Measurements from ENCODE around the gene FAM228B.
"Not testable (repeated sequence)": the region's sequence is repeated elsewhere in the genome, so short reads cannot be mapped to it uniquely, and the experiment has no call there.

The FAM228B gene

DNA sequence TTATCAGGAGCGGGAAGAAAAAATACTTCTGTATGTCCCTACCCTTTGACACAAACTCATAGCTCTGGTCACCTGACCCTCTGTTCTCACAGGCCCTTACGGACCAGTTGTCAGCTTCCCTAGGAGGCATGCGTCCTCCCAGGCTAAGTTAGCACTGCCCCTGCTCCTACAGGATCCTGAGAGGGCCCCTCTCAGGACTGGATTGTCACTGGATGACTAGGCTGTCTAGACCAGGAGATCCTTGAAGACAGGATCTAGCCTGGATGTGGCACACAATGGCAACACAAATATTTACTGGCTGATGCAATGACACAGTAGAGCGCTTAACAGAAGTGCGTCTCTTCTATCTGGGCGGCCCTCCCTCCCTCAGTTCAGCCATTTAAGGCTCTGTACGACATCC, 59.2 kb downstream of the FAM228B start:
- ChIA-PET POLR2A (interaction anchor here (0.5 kb wide), 1 partner anchor 178 kb away, joined by 3 read pairs; the partner anchor contains the start of gene ITSN2), CTCF (no interaction called here)
- no peak for DNase-seq (ENCODE audit: extremely low spot score)
- TF ChIP-seq, protein P1, sequence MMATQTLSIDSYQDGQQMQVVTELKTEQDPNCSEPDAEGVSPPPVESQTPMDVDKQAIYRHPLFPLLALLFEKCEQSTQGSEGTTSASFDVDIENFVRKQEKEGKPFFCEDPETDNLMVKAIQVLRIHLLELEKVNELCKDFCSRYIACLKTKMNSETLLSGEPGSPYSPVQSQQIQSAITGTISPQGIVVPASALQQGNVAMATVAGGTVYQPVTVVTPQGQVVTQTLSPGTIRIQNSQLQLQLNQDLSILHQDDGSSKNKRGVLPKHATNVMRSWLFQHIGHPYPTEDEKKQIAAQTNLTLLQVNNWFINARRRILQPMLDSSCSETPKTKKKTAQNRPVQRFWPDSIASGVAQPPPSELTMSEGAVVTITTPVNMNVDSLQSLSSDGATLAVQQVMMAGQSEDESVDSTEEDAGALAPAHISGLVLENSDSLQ (IDR thresholded peaks at IDR 0.05), result no peak
- TF ChIP-seq HDGF (IDR thresholded peaks at IDR 0.05; ENCODE audit: borderline replicate concordance) (no peak), CTBP1 (IDR thresholded peaks at IDR 0.05; ENCODE audit: borderline replicate concordance) (no peak), BHLHE40 (IDR thresholded peaks at IDR 0.05; ENCODE audit: borderline replicate concordance) (no peak)

DNA sequence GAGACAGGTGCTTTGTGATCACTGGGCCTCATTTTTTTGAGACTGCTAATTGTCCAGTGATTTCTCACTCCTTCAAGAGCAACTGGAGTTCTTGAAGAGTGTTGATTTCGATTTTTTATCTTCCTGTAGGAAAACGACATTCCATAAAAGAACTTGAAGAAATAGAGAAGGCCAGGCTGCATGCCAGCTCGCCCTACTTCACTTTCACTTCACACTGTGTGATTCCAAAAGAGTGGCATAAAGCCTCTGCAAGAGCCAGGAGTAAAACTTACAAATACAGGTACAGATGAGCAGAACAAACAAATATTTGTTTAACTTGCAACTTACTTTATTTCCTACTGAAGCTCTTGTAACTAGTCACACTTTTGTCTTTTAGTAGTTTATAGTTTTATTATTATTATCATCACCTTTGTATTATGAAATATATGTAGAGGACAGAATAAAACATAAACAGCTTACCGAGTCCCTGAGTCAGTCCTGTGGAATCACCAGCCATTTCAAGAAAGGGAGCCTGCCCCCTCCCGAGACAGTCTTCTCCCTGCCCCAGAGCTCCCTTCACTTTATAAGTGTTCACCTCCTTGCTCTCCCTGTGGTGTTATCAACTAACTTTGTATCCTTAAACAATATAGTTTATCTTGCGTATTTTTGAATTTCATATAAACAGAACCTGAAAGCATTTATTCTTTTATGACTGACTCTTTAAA, 60.2 kb downstream of the FAM228B start:
- CTCF ChIA-PET, result interaction anchor here (0.6 to 0.9 kb wide), 2 partner anchors 16 to 185 kb away, joined by 3 to 5 read pairs; no protein-coding TSS in a partner anchor
- POLR2A ChIA-PET, result no interaction called here

DNA sequence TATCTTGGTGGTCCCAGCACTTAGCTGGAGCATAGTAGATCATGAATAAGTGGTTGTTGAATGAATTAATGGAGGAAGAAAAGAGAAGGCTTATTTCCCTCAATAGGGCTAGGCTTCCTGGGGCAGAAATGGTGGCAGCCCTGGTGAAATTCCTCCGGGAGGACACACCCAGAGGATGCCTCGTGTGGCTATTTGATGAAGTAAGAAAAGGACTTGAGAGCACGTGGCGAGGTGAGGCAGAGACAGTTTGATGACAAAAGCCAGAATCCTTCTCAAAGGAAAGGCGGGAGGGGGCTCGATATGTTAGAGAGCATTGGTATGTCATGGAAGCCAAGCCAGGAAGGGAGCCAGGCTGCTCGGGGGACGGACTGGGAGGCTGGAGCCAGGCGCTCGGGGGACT, 66.3 kb downstream of the FAM228B start:
- ChIA-PET POLR2A (no interaction called here), CTCF (no interaction called here)
- no peak for TF ChIP-seq LEF1 (IDR thresholded peaks at IDR 0.05; ENCODE audit: borderline replicate concordance)
- no peak for TF ChIP-seq FOXK2 (IDR thresholded peaks at IDR 0.05)
- TF ChIP-seq TARDBP (IDR thresholded peaks at IDR 0.05), result no peak
- no peak for TF ChIP-seq ZNF384 (IDR thresholded peaks at IDR 0.05)
- TF ChIP-seq, protein P1 (IDR thresholded peaks at IDR 0.05), result no peak
- no peak for TF ChIP-seq SUZ12 (IDR thresholded peaks at IDR 0.05)
- no peak for TF ChIP-seq BHLHE40 (IDR thresholded peaks at IDR 0.05; ENCODE audit: borderline replicate concordance)
- no peak for TF ChIP-seq ELF4 (IDR thresholded peaks at IDR 0.05)
- TF ChIP-seq ARNT (IDR thresholded peaks at IDR 0.05), result no peak
- TF ChIP-seq CTBP1 (IDR thresholded peaks at IDR 0.05; ENCODE audit: borderline replicate concordance), result no peak
- TF ChIP-seq SP1 (IDR thresholded peaks at IDR 0.05), result no peak
- DNase-seq (ENCODE audit: extremely low spot score), result no peak

More for the DNA sequence above, 60.2 kb downstream of the FAM228B start:
- no peak for TF ChIP-seq FOXA1 (IDR thresholded peaks at IDR 0.05)
- DNase-seq (ENCODE audit: extremely low spot score), result no peak

DNA sequence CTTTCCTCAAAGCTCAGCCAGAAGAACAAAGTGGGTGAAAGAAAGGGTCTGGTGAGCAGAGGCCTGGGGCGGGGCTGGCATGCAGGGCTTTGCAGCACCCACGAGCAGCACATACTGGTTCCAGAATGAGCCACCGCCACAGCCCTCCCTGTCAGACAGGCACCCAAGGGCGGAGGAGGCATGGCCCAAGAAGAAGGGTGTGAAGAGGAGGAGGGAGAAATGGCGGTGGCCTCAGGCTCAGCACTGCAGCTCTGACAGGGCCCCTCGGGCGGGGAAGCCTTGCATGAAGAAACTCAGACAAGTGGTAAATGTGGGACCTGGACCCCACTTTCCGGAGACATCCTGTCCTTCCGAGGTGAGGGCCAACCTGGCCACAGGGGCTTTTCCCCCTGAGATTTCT, 67.2 kb downstream of the FAM228B start:
- TF ChIP-seq SP1 (IDR thresholded peaks at IDR 0.05) (no peak), FOXK2 (IDR thresholded peaks at IDR 0.05) (no peak), HDGF (IDR thresholded peaks at IDR 0.05; ENCODE audit: borderline replicate concordance) (no peak), LEF1 (IDR thresholded peaks at IDR 0.05; ENCODE audit: borderline replicate concordance) (no peak), TARDBP (IDR thresholded peaks at IDR 0.05) (no peak), FOXM1 (IDR thresholded peaks at IDR 0.05; ENCODE audit: borderline replicate concordance) (no peak), CTBP1 (IDR thresholded peaks at IDR 0.05; ENCODE audit: borderline replicate concordance) (no peak), ARNT (IDR thresholded peaks at IDR 0.05) (no peak), L3MBTL2 (conservative IDR thresholded peaks at IDR 0.05) (no peak), FOXA1 (IDR thresholded peaks at IDR 0.05) (no peak), ELF4 (IDR thresholded peaks at IDR 0.05) (no peak), BHLHE40 (IDR thresholded peaks at IDR 0.05; ENCODE audit: borderline replicate concordance) (no peak), NFRKB (IDR thresholded peaks at IDR 0.05) (no peak), SUZ12 (IDR thresholded peaks at IDR 0.05) (no peak), ZNF384 (IDR thresholded peaks at IDR 0.05) (no peak)
- TF ChIP-seq, protein P1 (IDR thresholded peaks at IDR 0.05), result no peak
- no peak for DNase-seq (ENCODE audit: extremely low spot score)
- ChIA-PET POLR2A (no interaction called here), CTCF (no interaction called here)

DNA sequence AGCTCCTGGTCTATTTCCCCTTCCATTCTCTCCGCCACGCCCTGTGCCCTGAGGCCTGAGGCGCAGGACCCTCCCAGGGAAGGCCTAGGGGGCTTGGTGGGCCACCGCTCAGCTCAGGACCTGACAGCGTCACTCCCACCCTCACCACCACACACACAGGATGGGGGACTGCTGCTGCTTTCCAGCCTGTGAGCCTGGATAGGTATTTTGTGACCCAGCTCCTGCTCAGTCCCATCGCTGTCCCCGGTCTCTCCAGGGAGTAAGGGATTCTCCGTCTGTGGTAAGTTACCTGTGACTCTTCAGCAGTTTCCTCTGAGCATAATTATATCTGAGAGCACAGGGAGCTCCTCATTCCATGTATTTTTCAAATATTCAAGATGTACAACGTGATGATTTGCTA, 67.9 kb downstream of the FAM228B start:
- ChIA-PET POLR2A (no interaction called here), CTCF (no interaction called here)
- DNase-seq (ENCODE audit: extremely low spot score), result no peak
- TF ChIP-seq BHLHE40 (IDR thresholded peaks at IDR 0.05; ENCODE audit: borderline replicate concordance), result no peak
- TF ChIP-seq FOXK2 (IDR thresholded peaks at IDR 0.05), result no peak
- TF ChIP-seq CTBP1 (IDR thresholded peaks at IDR 0.05; ENCODE audit: borderline replicate concordance), result no peak
- TF ChIP-seq L3MBTL2 (conservative IDR thresholded peaks at IDR 0.05), result no peak
- no peak for TF ChIP-seq SP1 (IDR thresholded peaks at IDR 0.05)
- no peak for TF ChIP-seq ARNT (IDR thresholded peaks at IDR 0.05)
- no peak for TF ChIP-seq NFRKB (IDR thresholded peaks at IDR 0.05)
- no peak for TF ChIP-seq TARDBP (IDR thresholded peaks at IDR 0.05)
- TF ChIP-seq ZNF384 (IDR thresholded peaks at IDR 0.05), result no peak
- TF ChIP-seq LEF1 (IDR thresholded peaks at IDR 0.05; ENCODE audit: borderline replicate concordance), result no peak
- TF ChIP-seq FOXA1 (IDR thresholded peaks at IDR 0.05), result no peak
- no peak for TF ChIP-seq FOXM1 (IDR thresholded peaks at IDR 0.05; ENCODE audit: borderline replicate concordance)
- TF ChIP-seq HDGF (IDR thresholded peaks at IDR 0.05; ENCODE audit: borderline replicate concordance), result no peak
- TF ChIP-seq, protein P1 (IDR thresholded peaks at IDR 0.05), result no peak
- TF ChIP-seq ELF4 (IDR thresholded peaks at IDR 0.05), result no peak
- TF ChIP-seq SUZ12 (IDR thresholded peaks at IDR 0.05), result no peak

DNA sequence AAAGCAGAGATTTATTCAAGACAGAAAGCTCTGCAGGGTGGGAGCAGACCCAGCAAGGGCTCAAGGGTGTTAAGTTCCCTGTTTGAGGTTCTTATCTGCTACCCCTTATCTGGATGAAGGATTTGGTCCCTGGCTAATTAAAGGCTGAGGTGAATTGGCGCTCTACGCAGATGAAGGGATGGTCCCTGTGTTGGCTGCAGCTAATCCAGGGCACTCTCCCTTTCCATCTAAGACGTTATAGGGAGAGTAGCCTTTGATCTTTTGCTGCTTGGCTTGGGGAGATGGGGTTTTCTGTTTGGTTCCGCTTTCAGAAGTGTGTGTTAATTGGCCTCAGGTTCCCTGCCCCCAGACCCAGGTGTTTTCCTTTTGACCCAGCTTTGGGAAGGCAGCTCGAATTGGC, 68.6 kb downstream of the FAM228B start:
- POLR2A ChIA-PET, result no interaction called here
- TF ChIP-seq SP1 (IDR thresholded peaks at IDR 0.05), result no peak
- no peak for TF ChIP-seq TARDBP (IDR thresholded peaks at IDR 0.05)
- no peak for TF ChIP-seq BHLHE40 (IDR thresholded peaks at IDR 0.05; ENCODE audit: borderline replicate concordance)
- TF ChIP-seq ELF4 (IDR thresholded peaks at IDR 0.05), result no peak
- TF ChIP-seq SUZ12 (IDR thresholded peaks at IDR 0.05), result no peak
- no peak for TF ChIP-seq ZNF384 (IDR thresholded peaks at IDR 0.05)
- TF ChIP-seq ARNT (IDR thresholded peaks at IDR 0.05), result no peak
- no peak for TF ChIP-seq CTBP1 (IDR thresholded peaks at IDR 0.05; ENCODE audit: borderline replicate concordance)
- TF ChIP-seq NFRKB (IDR thresholded peaks at IDR 0.05), result no peak
- no peak for DNase-seq (ENCODE audit: extremely low spot score)
- CTCF ChIA-PET, result no interaction called here

DNA sequence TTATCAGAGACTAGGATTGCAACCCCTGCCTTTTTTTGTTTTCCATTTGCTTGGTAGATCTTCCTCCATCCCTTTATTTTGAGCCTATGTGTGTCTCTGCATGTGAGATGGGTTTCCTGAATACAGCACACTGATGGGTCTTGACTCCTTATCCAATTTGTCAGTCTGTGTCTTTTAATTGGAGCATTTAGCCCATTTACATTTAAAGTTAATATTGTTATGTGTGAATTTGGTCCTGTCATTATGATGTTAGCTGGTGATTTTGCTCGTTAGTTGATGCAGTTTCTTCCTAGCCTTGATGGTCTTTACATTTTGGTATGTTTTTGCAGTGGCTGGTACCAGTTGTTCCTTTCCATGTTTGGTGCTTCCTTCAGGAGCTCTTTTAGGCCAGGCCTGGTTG, 73.9 kb downstream of the FAM228B start:
- DNase-seq (ENCODE audit: extremely low spot score); POLR2A ChIA-PET; CTCF ChIA-PET: not testable (repeated sequence)

All from HEK293T (cell line).